ENCODE data around the gene SMIM38.
"Not testable (repeated sequence)": the region's sequence is repeated elsewhere in the genome, so short reads cannot be mapped to it uniquely, and the experiment has no call there.

SMIM38 gene

GRCh38 chr11:69140635-69141034 is 15.1 kb upstream of the SMIM38 start:
- H3K4me3 ChIP-seq (replicated peaks; ENCODE audit: low read depth, low read length), result no peak overlapping the region
- no peak for TF ChIP-seq CTCF (IDR thresholded peaks at IDR 0.05; ENCODE audit: low read length, missing control alignments)
- DNase-seq (ENCODE audit: low read depth), result no peak

DNA sequence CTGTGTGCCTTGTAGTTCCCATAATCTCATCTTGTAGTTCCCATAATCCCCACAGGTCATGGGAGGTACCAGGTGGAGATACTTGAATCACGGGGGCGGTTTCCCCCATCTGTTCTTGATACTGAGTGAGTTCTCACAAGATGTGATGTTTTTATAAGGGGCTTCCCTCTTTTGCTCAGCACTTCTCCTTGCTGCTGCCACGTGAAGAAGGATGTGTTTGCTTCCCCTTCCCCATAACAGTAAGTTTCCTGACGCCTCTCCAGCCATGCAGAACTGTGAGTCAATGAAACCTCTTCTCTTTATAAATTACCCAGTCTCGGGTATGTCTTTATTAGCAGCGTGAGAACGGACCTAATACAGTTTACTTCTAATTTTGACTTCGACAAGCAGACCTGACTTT is 14.0 kb upstream of the SMIM38 start:
- no peak for TF ChIP-seq CTCF (IDR thresholded peaks at IDR 0.05; ENCODE audit: low read length, missing control alignments)
- no peak overlapping the region for H3K4me3 ChIP-seq (replicated peaks; ENCODE audit: low read depth, low read length)
- no peak for DNase-seq (ENCODE audit: low read depth)

GRCh38 chr11:69142895-69143294 is 12.8 kb upstream of the SMIM38 start:
- no peak for DNase-seq (ENCODE audit: low read depth)
- no peak overlapping the region for H3K4me3 ChIP-seq (replicated peaks; ENCODE audit: low read depth, low read length)
- TF ChIP-seq CTCF (IDR thresholded peaks at IDR 0.05; ENCODE audit: low read length, missing control alignments), result no peak

DNA sequence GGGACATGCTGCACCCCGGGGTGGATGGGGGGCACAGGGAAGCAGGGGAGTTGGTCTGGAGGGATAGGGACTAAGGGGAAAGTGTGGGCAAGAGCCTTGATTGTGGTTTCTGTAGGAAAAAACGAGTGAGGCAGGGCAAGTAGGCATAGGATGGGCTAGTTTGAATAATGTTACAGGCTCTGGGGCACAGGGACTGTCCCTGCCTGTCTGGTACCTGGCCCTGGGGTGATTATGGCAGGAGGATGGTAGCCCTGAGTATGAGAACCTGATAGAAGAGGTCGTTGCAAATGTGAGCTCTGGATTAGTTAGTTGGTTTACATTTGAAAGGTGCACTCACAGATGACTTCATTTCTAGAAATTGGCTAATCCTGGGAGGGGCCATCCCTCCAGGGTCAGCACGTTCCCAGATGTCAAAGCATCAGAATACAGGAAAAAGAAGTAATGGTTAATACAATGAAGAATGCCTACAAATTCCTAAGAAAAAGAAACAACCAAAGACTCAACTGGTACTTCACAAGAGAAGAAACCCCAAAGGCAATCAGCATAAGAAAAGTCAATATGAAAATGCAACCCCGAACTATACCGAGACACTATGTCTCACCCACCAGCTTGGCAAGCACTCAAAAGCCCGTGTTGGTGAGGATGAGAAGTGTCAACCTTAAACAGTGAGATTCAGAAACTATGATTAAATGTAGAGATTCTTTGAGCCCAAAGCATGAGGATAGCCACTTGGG is 11.3 kb upstream of the SMIM38 start:
- no peak for DNase-seq (ENCODE audit: low read depth)
- no peak overlapping the region for H3K4me3 ChIP-seq (replicated peaks; ENCODE audit: low read depth, low read length)
- TF ChIP-seq CTCF (IDR thresholded peaks at IDR 0.05; ENCODE audit: low read length, missing control alignments), result no peak

DNA sequence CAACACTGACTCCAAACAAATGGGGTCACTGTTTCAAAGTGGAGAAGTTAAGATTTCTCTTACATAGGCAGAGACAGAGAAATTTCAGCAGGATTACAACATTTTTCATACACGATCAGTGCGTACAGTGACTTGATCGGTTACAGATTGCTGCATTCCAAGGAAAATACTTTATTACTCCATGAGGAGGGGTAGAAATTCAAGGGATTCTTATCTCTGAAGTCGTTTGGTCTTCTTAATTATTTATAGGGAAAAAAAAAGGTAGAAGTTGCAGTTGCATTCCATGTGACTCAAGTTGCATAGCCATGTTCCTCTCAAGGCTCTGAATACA is 10.7 kb upstream of the SMIM38 start:
- no peak overlapping the region for H3K4me3 ChIP-seq (replicated peaks; ENCODE audit: low read depth, low read length)
- no peak for TF ChIP-seq CTCF (IDR thresholded peaks at IDR 0.05; ENCODE audit: low read length, missing control alignments)
- no peak for DNase-seq (ENCODE audit: low read depth)

DNA sequence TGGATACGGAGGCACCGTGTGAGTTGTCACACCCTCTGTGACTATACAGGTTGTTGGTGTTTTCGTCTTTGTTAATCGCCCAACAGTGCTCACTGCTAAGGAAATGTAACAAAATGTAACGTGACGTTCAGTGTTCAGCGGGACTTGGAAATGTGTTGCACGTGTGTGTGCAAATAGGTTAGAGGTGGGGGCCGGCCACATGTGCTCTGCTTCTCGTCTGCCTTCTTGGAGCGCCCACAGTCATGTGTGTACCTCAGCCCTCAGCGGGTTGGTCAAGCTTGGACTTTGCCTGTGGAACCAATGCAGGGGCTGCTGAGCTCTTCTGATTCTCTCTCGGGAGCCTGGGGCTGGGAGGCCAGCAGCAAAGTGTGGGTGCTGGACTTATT is 7.4 kb upstream of the SMIM38 start:
- TF ChIP-seq CTCF (IDR thresholded peaks at IDR 0.05; ENCODE audit: low read length, missing control alignments), result no peak
- DNase-seq (ENCODE audit: low read depth), result no peak
- H3K4me3 ChIP-seq (replicated peaks; ENCODE audit: low read depth, low read length), result no peak overlapping the region

DNA sequence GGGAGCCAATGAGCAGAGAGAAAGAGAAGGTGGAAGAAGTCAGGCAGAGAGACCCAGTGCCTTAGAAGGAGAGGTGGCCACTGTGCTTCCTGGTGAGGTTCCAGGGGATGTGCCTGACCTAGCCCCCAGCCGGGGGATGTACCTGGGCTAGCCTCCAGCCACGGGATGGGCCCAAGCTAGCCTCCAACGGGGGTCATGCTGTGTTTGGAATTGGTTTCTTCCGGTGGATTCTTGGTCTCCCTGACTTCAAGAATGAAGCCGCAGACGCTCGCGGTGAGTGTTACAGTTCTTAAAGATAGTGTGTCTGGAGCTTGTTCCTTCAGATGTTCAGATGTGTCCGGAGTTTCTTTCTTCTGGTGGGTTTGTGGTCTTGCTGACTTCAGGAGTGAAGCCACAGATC is 6.9 kb upstream of the SMIM38 start:
- no peak for TF ChIP-seq CTCF (IDR thresholded peaks at IDR 0.05; ENCODE audit: low read length, missing control alignments)
- DNase-seq (ENCODE audit: low read depth), result no peak
- H3K4me3 ChIP-seq (replicated peaks; ENCODE audit: low read depth, low read length), result no peak overlapping the region

GRCh38 chr11:69149338-69150045 is 6.2 kb upstream of the SMIM38 start:
- H3K4me3 ChIP-seq (replicated peaks; ENCODE audit: low read depth, low read length); DNase-seq (ENCODE audit: low read depth): not testable (repeated sequence)

Data from fibroblast of pulmonary artery (primary cell).